Measurements from ENCODE around the gene FAM53B.

The FAM53B gene

GRCh38 chr10:124724279-124725027, 19.7 kb downstream of the FAM53B start:
- Histone ChIP-seq H3K36me3 (ENCODE audit: control insufficient read depth in 2 of 2, insufficient read depth in 1 of 2, low read length in 2 of 2) (peaks cover 3 to 29% of the 10 kb centered on the region in 2 experiments; a peak in 2 of 3 replicates), H3K9me3 (ENCODE audit: control insufficient read depth, insufficient read depth, low read depth, low read length) (no peaks in the 10 kb centered on the region), H3K27ac (ENCODE audit: extremely low read depth, low read depth, low read length) (no peak overlapping the region), H3K4me1 (ENCODE audit: control insufficient read depth, insufficient read depth, low read length) (no peaks in the 10 kb centered on the region), H3K4me3 (ENCODE audit: low read depth, low read length) (no peak overlapping the region)
- ChIA-PET POLR2A (no interaction called here), CTCF (interaction anchor here (0.6 kb wide), 2 partner anchors 55 to 762 kb away, joined by 3 to 5 read pairs; no protein-coding TSS in a partner anchor)
- TF ChIP-seq ZNF221 (tag by site-specific recombination; IDR thresholded peaks at IDR 0.05; ENCODE audit: borderline replicate concordance) = no peak
- no peak for TF ChIP-seq ZNF777 (tag by site-specific recombination; IDR thresholded peaks at IDR 0.05; ENCODE audit: borderline replicate concordance)
- no peak for TF ChIP-seq ZSCAN4 (tag by site-specific recombination; IDR thresholded peaks at IDR 0.05)
- TF ChIP-seq ZNF670 (tag by site-specific recombination; IDR thresholded peaks at IDR 0.05; ENCODE audit: low read depth) = no peak
- TF ChIP-seq SETDB1 (IDR thresholded peaks at IDR 0.05; ENCODE audit: insufficient read length, low read length) = no peak
- no peak for TF ChIP-seq HOXC10 (CRISPR knock-in tag; IDR thresholded peaks at IDR 0.05)
- TF ChIP-seq ZXDB (tag by site-specific recombination; IDR thresholded peaks at IDR 0.05) = no peak
- no peak for TF ChIP-seq ZNF37A (tag by site-specific recombination; IDR thresholded peaks at IDR 0.05)
- TF ChIP-seq ZIC2 (tag by site-specific recombination; IDR thresholded peaks at IDR 0.05) = no peak
- no peak for TF ChIP-seq ZNF571 (tag by site-specific recombination; IDR thresholded peaks at IDR 0.05)
- no peak for TF ChIP-seq MYNN (tag by site-specific recombination; IDR thresholded peaks at IDR 0.05; ENCODE audit: borderline replicate concordance)
- TF ChIP-seq IKZF3 (tag by site-specific recombination; IDR thresholded peaks at IDR 0.05) = no peak
- no peak for TF ChIP-seq SP3 (tag by site-specific recombination; IDR thresholded peaks at IDR 0.05)
- no peak for TF ChIP-seq SCRT2 (tag by site-specific recombination; IDR thresholded peaks at IDR 0.05)

- Histone ChIP-seq H3K4me3 (ENCODE audit: low read depth, low read length) (no peak overlapping the region), H3K27ac (ENCODE audit: extremely low read depth, low read depth, low read length) (no peak overlapping the region), H3K4me1 (ENCODE audit: control insufficient read depth, insufficient read depth, low read length) (no peaks in the 10 kb centered on the region), H3K36me3 (ENCODE audit: control insufficient read depth in 2 of 2, insufficient read depth in 1 of 2, low read length in 2 of 2) (peaks cover 3 to 30% of the 10 kb centered on the region in 2 experiments; a peak in 2 of 3 replicates), H3K9me3 (ENCODE audit: control insufficient read depth, insufficient read depth, low read depth, low read length) (no peaks in the 10 kb centered on the region)
- TF ChIP-seq ZBTB10 (tag by site-specific recombination; IDR thresholded peaks at IDR 0.05) (no peak), KLF16 (tag by site-specific recombination; IDR thresholded peaks at IDR 0.05) (no peak), ZNF223 (tag by site-specific recombination; IDR thresholded peaks at IDR 0.05) (no peak), ZNF140 (tag by site-specific recombination; IDR thresholded peaks at IDR 0.05) (no peak), ZNF148 (tag by site-specific recombination; IDR thresholded peaks at IDR 0.05; ENCODE audit: borderline replicate concordance) (no peak), ZNF488 (tag by site-specific recombination; IDR thresholded peaks at IDR 0.05) (no peak), ZNF19 (tag by site-specific recombination; IDR thresholded peaks at IDR 0.05; ENCODE audit: low read depth) (no peak), SETDB1 (IDR thresholded peaks at IDR 0.05; ENCODE audit: insufficient read length, low read length) (no peak)
- ChIA-PET CTCF (interaction anchor here (0.6 to 1.3 kb wide), 2 partner anchors 23 to 55 kb away, joined by 3 to 5 read pairs; no protein-coding TSS in a partner anchor), POLR2A (no interaction called here)
Measured at GRCh38 chr10:124723826-124724225, 20.4 kb downstream of the FAM53B start.
